GM19351 (cell line): ENCODE results near the gene NR2F1.
"Not testable (repeated sequence)": the region's sequence is repeated elsewhere in the genome, so short reads cannot be mapped to it uniquely, and the experiment has no call there.

Source experiments
- ATAC-seq: cut with Tn5 transposase; IDR thresholded peaks from one replicate; pipeline ENCODE4 v1.9.1; 2021; ENCODE audit warnings: mild to moderate bottlenecking, moderate library complexity; ENCODE audit not compliant: unreplicated experiment

The NR2F1 gene

DNA sequence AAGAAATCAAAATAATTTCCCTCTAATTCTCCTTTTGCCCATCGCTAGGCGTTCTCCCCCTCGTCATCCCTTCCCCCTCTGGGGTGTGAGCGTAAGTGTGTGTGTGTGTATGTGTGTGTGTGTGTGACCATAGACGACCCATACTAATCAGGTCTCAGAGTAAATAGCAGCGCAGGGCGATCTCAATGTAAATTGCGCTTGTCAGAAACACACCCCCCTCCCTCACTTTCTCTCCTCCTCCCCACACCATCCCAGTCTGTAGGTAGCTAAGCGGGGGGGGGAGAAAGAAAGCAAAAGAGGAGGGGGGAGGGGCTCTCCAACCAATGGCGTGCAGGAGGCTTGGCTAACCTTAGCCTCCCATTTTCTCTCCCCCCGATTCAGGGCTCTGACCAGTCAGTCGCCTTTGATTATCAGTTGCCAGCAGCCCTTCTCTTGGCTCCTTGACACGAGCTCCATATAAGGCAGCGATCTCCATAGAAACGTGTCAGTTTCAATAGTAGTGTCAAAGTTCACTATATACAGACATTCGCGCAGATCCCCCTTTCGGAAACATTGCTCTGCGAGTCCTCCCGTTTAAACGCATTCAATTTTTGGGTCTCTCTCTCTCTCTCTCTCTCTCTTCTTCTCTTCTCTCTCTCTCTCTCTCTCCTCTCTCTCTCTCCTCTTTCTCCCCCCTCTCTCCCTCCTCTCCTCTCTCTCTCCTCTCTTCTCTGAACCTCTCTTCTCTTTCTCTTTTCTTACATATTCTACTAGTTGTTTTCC is at the start of gene NR2F1:
Gene NR2F1 (plus strand): TSS at position 546 of the 762 bp plus-strand sequence. CDS start 1,802 bp downstream, outside the sequence.
- no peak for ATAC-seq

- no peak for ATAC-seq
These were observed 37.1 kb upstream of the NR2F1 start for GRCh38 chr5:93545872-93546271.

GRCh38 chr5:93549594-93549993 is 33.4 kb upstream of the NR2F1 start:
- ATAC-seq: not testable (repeated sequence)

DNA sequence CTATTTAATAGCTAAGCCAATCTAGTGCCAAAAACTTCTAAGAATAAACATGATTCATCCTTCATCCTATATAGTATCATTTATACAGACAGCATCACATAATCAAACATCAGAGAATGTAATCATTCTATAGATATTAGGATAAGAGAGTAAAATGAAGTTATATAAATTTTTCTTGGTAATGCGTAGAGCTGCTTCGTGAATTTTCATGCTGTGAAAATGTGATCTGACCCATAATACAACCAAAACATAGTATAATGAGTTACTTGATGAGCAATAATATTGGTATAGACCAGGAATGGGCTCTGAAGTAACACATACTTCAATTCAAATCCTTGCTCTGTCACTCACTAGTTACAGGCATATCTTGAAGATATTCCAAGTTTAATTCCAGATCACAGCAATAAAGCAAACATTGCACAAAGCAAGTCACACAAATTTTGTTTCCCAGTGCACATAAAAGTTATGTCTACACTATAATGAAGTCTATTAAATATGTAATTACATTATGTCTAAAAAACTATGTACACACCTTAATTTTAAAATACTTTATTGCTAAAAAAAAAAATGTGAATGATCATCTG is 25.9 kb upstream of the NR2F1 start:
- ATAC-seq: no peak

- ATAC-seq: no peak
These were observed 16.9 kb upstream of the NR2F1 start for GRCh38 chr5:93566091-93566490.

DNA sequence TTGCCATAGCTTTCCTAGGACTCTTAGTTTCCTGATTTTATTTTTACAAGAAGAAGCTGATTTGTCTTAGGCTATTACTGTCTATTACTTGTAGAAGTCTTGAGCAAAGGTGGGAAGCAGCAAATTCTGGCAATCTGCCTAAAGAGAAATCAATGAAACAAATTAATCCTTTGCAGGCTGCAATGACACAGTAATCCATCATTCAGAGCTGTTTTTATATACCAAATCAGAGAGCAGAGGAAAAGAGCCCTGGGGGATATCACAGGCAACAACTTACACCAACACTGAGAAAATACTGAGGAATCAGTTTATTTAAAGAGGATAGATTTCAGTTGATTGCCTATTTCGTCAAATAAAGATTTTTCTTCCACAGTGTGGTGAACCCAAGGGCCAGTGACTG is 15.6 kb upstream of the NR2F1 start:
- ATAC-seq: no peak

DNA sequence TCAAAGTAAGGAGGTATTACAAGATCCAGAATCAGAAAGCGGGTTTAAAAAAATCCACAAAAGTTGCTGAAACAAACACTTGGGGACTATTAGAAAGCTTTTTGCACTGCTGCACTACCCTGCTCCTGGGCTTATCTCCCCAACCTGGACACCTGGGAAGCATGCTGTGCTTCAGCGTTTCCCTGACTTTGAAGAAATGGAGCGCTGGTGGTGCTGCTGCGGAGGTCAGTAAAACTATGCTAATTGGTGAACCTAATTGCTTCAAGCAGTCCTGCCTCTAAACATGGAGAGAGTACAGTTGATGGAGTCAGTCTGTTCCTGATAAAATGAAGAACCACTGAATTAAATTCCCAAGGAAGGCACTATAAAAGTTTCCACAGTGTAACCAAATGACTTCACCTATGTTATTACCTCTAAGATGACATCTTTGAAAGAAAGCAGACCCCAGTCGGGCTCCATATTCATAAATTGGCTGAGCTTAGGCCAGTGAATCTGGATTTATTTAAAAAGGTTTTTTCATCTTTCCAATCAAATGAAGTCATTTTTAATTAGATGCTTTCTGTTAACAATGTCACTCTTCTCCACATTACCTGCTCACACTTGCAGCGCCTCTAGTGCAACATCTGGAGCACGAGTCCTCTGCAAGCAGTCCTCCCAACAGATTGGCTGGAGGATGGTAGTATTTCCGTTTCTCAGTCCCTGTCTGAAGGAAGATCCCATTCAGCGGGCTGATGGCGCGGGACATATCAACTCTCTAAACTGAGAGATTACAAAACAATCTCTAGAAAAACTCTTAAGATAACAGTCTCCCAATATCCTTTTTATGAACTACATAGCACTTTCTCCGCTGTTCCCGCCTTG is 13.5 kb upstream of the NR2F1 start:
- ATAC-seq: no peak

- no peak for ATAC-seq
These were observed 12.5 kb upstream of the NR2F1 start for GRCh38 chr5:93570294-93571113.

- no peak for ATAC-seq
These were observed 11.7 kb upstream of the NR2F1 start for GRCh38 chr5:93571114-93571949.

- ATAC-seq: no peak
These were observed 10.9 kb upstream of the NR2F1 start for GRCh38 chr5:93572101-93572607.

DNA sequence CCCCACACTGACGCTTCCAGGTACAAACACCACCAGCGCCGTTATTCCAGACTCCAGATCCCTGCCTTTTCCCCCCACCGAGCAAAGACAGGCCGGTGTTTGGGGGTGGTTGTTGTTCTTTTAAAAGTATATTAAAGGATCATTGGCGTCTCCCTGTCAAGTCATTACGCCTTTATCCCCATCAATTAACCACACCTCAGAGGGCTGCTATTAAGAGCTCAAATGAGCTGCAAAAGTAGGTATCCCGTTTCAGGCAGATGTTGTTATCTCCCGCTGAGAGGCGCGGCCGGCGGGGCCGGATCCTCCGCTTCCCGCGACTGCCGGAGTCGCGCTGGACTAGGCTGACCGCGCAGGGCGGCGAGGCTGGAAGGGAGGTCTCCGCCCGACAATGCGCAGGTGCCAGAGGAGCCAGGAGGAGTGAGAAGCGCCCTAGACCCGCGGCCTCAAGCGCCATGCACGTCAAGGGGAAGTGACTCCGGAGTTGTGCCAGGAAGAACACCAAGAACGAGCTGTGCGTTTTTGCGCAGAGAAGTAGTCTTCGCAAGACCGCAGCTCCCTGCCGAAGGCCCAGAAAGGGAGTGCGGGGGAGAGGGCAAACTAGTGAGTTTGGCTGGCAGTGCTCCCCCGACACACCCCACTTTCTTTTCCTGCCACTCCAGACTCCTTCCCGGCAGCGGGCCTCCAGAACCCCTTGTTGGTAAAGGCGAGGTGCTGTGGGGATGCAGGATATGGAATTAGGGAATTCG is 10.2 kb upstream of the NR2F1 start:
- no peak for ATAC-seq

- no peak for ATAC-seq
These were observed 9.4 kb upstream of the NR2F1 start for GRCh38 chr5:93573354-93574351.

GRCh38 chr5:93574491-93575305 is 8.3 kb upstream of the NR2F1 start:
- ATAC-seq: no peak

DNA sequence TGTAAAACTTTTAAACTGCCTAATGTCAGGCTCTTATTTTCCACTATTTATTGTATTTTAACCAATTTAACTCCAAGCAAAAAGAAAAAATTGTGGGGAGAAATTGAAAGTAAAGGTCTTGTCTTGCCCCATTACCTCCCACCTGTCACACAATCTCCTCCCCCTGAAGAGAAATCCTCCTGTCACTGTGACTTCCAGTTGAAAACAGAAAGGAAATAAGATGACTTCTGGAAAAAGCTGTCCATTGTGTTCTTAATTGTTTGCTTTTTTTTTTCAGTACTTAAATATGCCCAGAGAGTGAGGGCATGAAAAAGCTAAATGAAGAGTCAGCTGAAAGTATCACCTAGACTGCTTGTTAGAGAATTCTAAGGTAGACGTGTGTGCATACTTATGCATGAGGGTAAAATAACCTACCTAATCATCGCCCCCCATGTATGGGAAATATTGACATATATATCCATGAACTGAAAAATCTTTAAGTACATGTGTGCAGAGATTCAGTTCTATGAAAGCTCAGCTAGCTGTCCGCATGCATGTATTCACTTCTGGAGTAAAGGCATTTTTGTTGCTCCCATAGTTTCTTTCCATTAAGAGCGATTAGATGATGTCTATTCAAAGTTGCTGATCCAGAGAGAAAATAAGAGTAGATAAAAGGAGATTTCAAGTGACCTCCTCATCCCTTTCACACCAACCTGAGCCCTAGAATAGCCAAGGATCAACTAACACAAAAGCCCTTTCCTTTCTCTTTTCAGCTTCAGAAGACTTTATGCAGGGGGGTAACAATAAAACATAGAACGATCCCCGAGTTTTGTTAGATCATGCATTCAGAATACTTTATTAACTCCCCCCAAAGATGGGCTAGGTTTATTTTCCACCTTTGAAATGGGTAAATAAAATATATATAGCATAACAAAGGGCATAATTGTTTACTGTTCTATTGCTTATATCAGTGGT is 7.3 kb upstream of the NR2F1 start:
- ATAC-seq: no peak

- no peak for ATAC-seq
These were observed 5.8 kb upstream of the NR2F1 start for GRCh38 chr5:93576994-93577853.
